Body of pancreas (tissue), 4 donors: ENCODE measurements around the gene ADNP2. TPM values are rescaled to one million over a fixed set of nuclear protein-coding genes. Genes with fewer than 3 reads are reported as not detected.

ENCODE experiments used
- ATAC-seq: fragments of 150-250 bp; one replicate; pipeline ENCODE4 v1.9.1; 2016
- DNase-seq, 4 donors: peaks; one replicate each; pipeline ENCODE4 v3.0.0-alpha.2; 2019
- H3K27ac ChIP-seq, 4 donors: fragments of 200-600 bp; sonication (generic); 1 replicate in 3 of 4; 2 replicates in 1 of 4; pipeline versions ENCODE4 v1.5.1 to v1.6.1; 2016 to 2019; ENCODE audit warnings: mild to moderate bottlenecking in 1 of 4, mixed read lengths in 1 of 4, moderate library complexity in 1 of 4
- H3K27me3 ChIP-seq, 2 donors: fragments of 200-600 bp; sonication (generic); one replicate each; pipeline ENCODE4 v1.6.0; 2016; ENCODE audit warnings: mild to moderate bottlenecking in 1 of 2
- H3K36me3 ChIP-seq, 2 donors: fragments of 200-600 bp; sonication (generic); replicated peaks in 1 of 2; 2 replicates each; pipeline ENCODE4 v1.5.1; 2016; ENCODE audit warnings: low read depth in 2 of 2; ENCODE audit not compliant: insufficient read depth in 1 of 2
- H3K4me1 ChIP-seq: fragments of 200-600 bp; sonication (generic); one replicate; pipeline ENCODE4 v1.6.0; 2016
- H3K4me3 ChIP-seq, 2 donors: fragments of 200-600 bp; sonication (generic); 1 replicate in 1 of 2; 2 replicates in 1 of 2; pipeline ENCODE4 v1.5.1; 2016 to 2019
- H3K9me3 ChIP-seq, 3 donors: fragments of 200-600 bp; sonication (generic); 1 replicate in 2 of 3; 2 replicates in 1 of 3; pipeline ENCODE4 v1.5.1; 2016
- CTCF ChIP-seq, 7 experiments: fragments of 450-650 bp in 4 of 7; fragments of 200-600 bp in 3 of 7; sonication (generic) in 3 of 7; IDR thresholded peaks; one replicate each; pipeline ENCODE4 v1.5.1; 2016 to 2019; ENCODE audit warnings: antibody characterized with exemption in 7 of 7
- POLR2A ChIP-seq, 3 donors: fragments of 450-650 bp; IDR thresholded peaks; one replicate each; pipeline ENCODE4 v1.6.1; 2016; ENCODE audit warnings: antibody characterized with exemption in 3 of 3, mild to moderate bottlenecking in 2 of 3
- WGBS, 2 donors: methylation state at CpG; one replicate each; pipeline ENCODE4 v1.1.5; 2017; 5-methylcytosine and 5-hydroxymethylcytosine counted together
- intact Hi-C: fragments of 100-400 bp; cut with DNase I; formaldehyde crosslinking; loops from one replicate; pipeline ENCODE4 v1.15.1; 2023
- total RNA-seq, 2 donors: library from RNA; depleted of rRNA; stranded (reverse); fragments of >200 nt; gene quantifications; one replicate each; pipeline ENCODE4 v1.1.0, GENCODE V29; 2016

The ADNP2 gene
- total RNA-seq, 2 donors from 2014 or later, result 7.0 to 9.2 TPM

- intact Hi-C loops, result no loop called here
- ATAC-seq, result no peak
- Histone ChIP-seq H3K4me3 (no peak overlapping the region), H3K27me3 (no peaks in the 10 kb centered on the region), H3K36me3 (no peaks in the 10 kb centered on the region), H3K9me3 (peaks cover 0 to 10% (median 0%) of the 10 kb centered on the region in 3 donors), H3K27ac (no peak overlapping the region), H3K4me1 (no peaks in the 10 kb centered on the region)
- no peak for DNase-seq
- TF ChIP-seq CTCF (IDR thresholded peaks at IDR 0.05) (no peak), POLR2A (IDR thresholded peaks at IDR 0.05) (no peak)
Observed at GRCh38 chr18:80088823-80089222, 20.2 kb upstream of the ADNP2 start.

- no peaks in the 10 kb centered on the region for H3K4me1 ChIP-seq
- ATAC-seq (no peak), DNase-seq (no peak)
- H3K4me3 ChIP-seq, result no peak overlapping the region
- intact Hi-C loops, result no loop called here
- no peak for TF ChIP-seq CTCF (IDR thresholded peaks at IDR 0.05)
- no peak for TF ChIP-seq POLR2A (IDR thresholded peaks at IDR 0.05)
- no peak overlapping the region for H3K27ac ChIP-seq
- H3K9me3 ChIP-seq, result no peaks in the 10 kb centered on the region
- H3K27me3 ChIP-seq, result no peaks in the 10 kb centered on the region
- H3K36me3 ChIP-seq, result no peaks in the 10 kb centered on the region
- WGBS, 2 donors, result 82 to 86% methylated on average over 7 of the region's 7 CpGs
Observed at GRCh38 chr18:80095414-80095813, 13.6 kb upstream of the ADNP2 start.

GRCh38 chr18:80096032-80096565 lies 13.0 kb upstream of the ADNP2 start:
- intact Hi-C loops, result no loop called here
- WGBS, 2 donors, result 75 to 81% methylated on average over 9 to 10 of the region's 10 CpGs
- H3K36me3 ChIP-seq, result no peaks in the 10 kb centered on the region
- H3K27ac ChIP-seq, result no peak overlapping the region
- H3K9me3 ChIP-seq, result no peaks in the 10 kb centered on the region
- H3K27me3 ChIP-seq, result no peaks in the 10 kb centered on the region
- H3K4me1 ChIP-seq, result no peaks in the 10 kb centered on the region
- H3K4me3 ChIP-seq, result no peak overlapping the region
- ATAC-seq, result no peak
- TF ChIP-seq POLR2A (IDR thresholded peaks at IDR 0.05), result no peak
- TF ChIP-seq CTCF (IDR thresholded peaks at IDR 0.05), result no peak
- DNase-seq, result no peak

GRCh38 chr18:80097201-80097600 lies 11.9 kb upstream of the ADNP2 start:
- DNase-seq, result no peak
- intact Hi-C loops, result no loop called here
- 86 to 91% methylated on average over 9 of the region's 9 CpGs for WGBS, 2 donors
- H3K27me3 ChIP-seq, result no peaks in the 10 kb centered on the region
- H3K4me1 ChIP-seq, result no peaks in the 10 kb centered on the region
- H3K4me3 ChIP-seq, result no peak overlapping the region
- no peak overlapping the region for H3K27ac ChIP-seq
- H3K9me3 ChIP-seq, result no peaks in the 10 kb centered on the region
- TF ChIP-seq POLR2A (IDR thresholded peaks at IDR 0.05), result no peak
- no peak for TF ChIP-seq CTCF (IDR thresholded peaks at IDR 0.05)
- ATAC-seq, result no peak
- no peaks in the 10 kb centered on the region for H3K36me3 ChIP-seq

- H3K9me3 ChIP-seq, result no peaks in the 10 kb centered on the region
- no peak overlapping the region for H3K27ac ChIP-seq
- DNase-seq, result no peak
- ATAC-seq, result no peak
- H3K36me3 ChIP-seq, result no peaks in the 10 kb centered on the region
- no peak for TF ChIP-seq POLR2A (IDR thresholded peaks at IDR 0.05)
- no peak for TF ChIP-seq CTCF (IDR thresholded peaks at IDR 0.05)
- H3K4me1 ChIP-seq, result no peaks in the 10 kb centered on the region
- H3K27me3 ChIP-seq, result no peaks in the 10 kb centered on the region
- 75 to 81% methylated on average over 6 of the region's 6 CpGs for WGBS, 2 donors
- no peak overlapping the region for H3K4me3 ChIP-seq
- intact Hi-C loops, result no loop called here
Observed at GRCh38 chr18:80103231-80103630, 5.8 kb upstream of the ADNP2 start.
